ENCODE data around the gene RASA4B.

DNA sequence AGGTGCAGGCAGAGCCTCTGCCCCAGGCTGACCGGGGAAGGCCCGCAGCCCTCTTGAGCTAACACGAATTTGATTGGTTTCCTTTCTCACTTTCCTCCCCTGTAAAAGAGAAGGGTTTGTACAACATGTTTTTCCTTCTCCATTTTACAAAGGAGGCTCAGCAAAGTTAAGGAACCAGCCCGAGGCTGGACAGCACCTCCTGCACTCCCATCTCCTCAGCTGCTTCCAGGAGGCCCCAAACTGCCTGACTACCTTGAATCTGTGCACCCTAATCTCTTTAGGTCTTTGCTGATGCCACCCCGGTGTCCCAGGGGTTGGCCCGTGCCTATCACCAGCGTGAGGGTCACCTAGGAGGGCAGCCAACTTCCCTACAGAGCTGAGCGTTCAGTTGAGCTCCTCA is 57.1 kb downstream of the RASA4B start:
- TF ChIP-seq, protein P1, sequence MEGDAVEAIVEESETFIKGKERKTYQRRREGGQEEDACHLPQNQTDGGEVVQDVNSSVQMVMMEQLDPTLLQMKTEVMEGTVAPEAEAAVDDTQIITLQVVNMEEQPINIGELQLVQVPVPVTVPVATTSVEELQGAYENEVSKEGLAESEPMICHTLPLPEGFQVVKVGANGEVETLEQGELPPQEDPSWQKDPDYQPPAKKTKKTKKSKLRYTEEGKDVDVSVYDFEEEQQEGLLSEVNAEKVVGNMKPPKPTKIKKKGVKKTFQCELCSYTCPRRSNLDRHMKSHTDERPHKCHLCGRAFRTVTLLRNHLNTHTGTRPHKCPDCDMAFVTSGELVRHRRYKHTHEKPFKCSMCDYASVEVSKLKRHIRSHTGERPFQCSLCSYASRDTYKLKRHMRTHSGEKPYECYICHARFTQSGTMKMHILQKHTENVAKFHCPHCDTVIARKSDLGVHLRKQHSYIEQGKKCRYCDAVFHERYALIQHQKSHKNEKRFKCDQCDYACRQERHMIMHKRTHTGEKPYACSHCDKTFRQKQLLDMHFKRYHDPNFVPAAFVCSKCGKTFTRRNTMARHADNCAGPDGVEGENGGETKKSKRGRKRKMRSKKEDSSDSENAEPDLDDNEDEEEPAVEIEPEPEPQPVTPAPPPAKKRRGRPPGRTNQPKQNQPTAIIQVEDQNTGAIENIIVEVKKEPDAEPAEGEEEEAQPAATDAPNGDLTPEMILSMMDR (IDR thresholded peaks at IDR 0.05), result no peak
- TF ChIP-seq POLR2AphosphoS5 (IDR thresholded peaks at IDR 0.05; ENCODE audit: insufficient read depth in 1 of 2, low read depth in 1 of 2), result no peak
